HEK293 (cell line): ENCODE measurements around the gene GSTM5.
"Not testable (repeated sequence)": the region's sequence is repeated elsewhere in the genome, so short reads cannot be mapped to it uniquely, and the experiment has no call there.

Source experiments
- CTCF ChIA-PET: fragments of 350-600 bp; formaldehyde crosslinking; extraction: SDS; loops from one replicate; lab custom pipeline; 2021; ENCODE audit warnings: antibody characterized with exemption; lab: Yijun Ruan, JAX
- POLR2A ChIA-PET: fragments of 300-600 bp; formaldehyde crosslinking; extraction: SDS; loops from one replicate; lab custom pipeline; 2020; ENCODE audit warnings: antibody characterized with exemption, inconsistent platforms; lab: Yijun Ruan, JAX
- H3K27ac ChIP-seq: fragments of 200-500 bp; sonication (Bioruptor generic); 2 replicates; pipeline ENCODE4 v1.5.1; 2014; ENCODE audit warnings: low read depth, low read length, control low read depth, inconsistent platforms; ENCODE audit errors: extremely low read depth
- H3K36me3 ChIP-seq, 2 experiments: fragments of 200-500 bp in 1 of 2; sonication (Bioruptor generic) in 1 of 2; 1 replicate in 1 of 2; 2 replicates in 1 of 2; pipeline ENCODE4 v1.5.1; 2014 to 2017; ENCODE audit warnings: inconsistent platforms in 2 of 2, low read length in 2 of 2; ENCODE audit not compliant: control insufficient read depth in 2 of 2, insufficient read depth in 1 of 2
- H3K4me1 ChIP-seq: fragments of 200-500 bp; sonication (Bioruptor generic); 2 replicates; pipeline ENCODE4 v1.5.1; 2014; ENCODE audit warnings: mild to moderate bottlenecking, low read length, inconsistent platforms; ENCODE audit not compliant: control insufficient read depth, insufficient read depth
- H3K4me3 ChIP-seq: 2 replicates; pipeline ENCODE4 v1.5.1; 2011; ENCODE audit warnings: low read depth, mild to moderate bottlenecking, control low read depth, low read length, moderate library complexity
- H3K9me3 ChIP-seq: fragments of 200-500 bp; sonication (Bioruptor generic); 2 replicates; pipeline ENCODE4 v1.5.1; 2014; ENCODE audit warnings: low read depth, low read length, inconsistent platforms; ENCODE audit not compliant: control insufficient read depth, insufficient read depth
- GFI1B ChIP-seq: fragments of 450-650 bp; formaldehyde crosslinking; IDR thresholded peaks from 2 replicates; pipeline ENCODE4 v1.5.1; 2016; ENCODE audit warnings: missing biosample characterization, missing genetic modification characterization
- KLF1 ChIP-seq: fragments of 450-650 bp; formaldehyde crosslinking; IDR thresholded peaks from 2 replicates; pipeline ENCODE4 v1.5.1; 2016; ENCODE audit warnings: missing biosample characterization, missing genetic modification characterization
- SCRT2 ChIP-seq: fragments of 450-650 bp; formaldehyde crosslinking; IDR thresholded peaks from 2 replicates; pipeline ENCODE4 v1.5.1; 2016; ENCODE audit warnings: missing biosample characterization, missing genetic modification characterization
- ZIC2 ChIP-seq: fragments of 450-650 bp; formaldehyde crosslinking; IDR thresholded peaks from 2 replicates; pipeline ENCODE4 v1.5.1; 2016; ENCODE audit warnings: missing biosample characterization, missing genetic modification characterization
- ZNF416 ChIP-seq: fragments of 450-650 bp; formaldehyde crosslinking; IDR thresholded peaks from 2 replicates; pipeline ENCODE4 v1.5.1; 2016; ENCODE audit warnings: missing biosample characterization, missing genetic modification characterization
- ZNF433 ChIP-seq: fragments of 450-650 bp; formaldehyde crosslinking; IDR thresholded peaks from 2 replicates; pipeline ENCODE4 v1.5.1; 2016; ENCODE audit warnings: missing biosample characterization, missing genetic modification characterization, low read depth
- ZNF555 ChIP-seq: fragments of 450-650 bp; formaldehyde crosslinking; conservative IDR thresholded peaks from 2 replicates; pipeline ENCODE4 v1.5.1; 2017; ENCODE audit warnings: missing biosample characterization, mild to moderate bottlenecking, missing genetic modification characterization, inconsistent platforms
- ZNF596 ChIP-seq: fragments of 450-650 bp; IDR thresholded peaks from 2 replicates; pipeline ENCODE4 v1.5.0; 2018; ENCODE audit warnings: missing biosample characterization, mild to moderate bottlenecking, missing genetic modification characterization, moderate library complexity
- ZNF777 ChIP-seq: fragments of 450-650 bp; formaldehyde crosslinking; IDR thresholded peaks from 2 replicates; pipeline ENCODE4 v1.5.1; 2017; ENCODE audit warnings: missing biosample characterization, missing genetic modification characterization, borderline replicate concordance
- ZNF792 ChIP-seq: fragments of 450-650 bp; formaldehyde crosslinking; IDR thresholded peaks from 2 replicates; pipeline ENCODE4 v1.5.1; 2016; ENCODE audit warnings: missing biosample characterization, missing genetic modification characterization
- TF ChIP-seq, protein P1 (sequence below): fragments of 450-650 bp; formaldehyde crosslinking; IDR thresholded peaks from 2 replicates; pipeline ENCODE4 v1.5.1; 2017; ENCODE audit warnings: missing biosample characterization, missing genetic modification characterization
- TF ChIP-seq, protein P2 (sequence below): fragments of 450-650 bp; formaldehyde crosslinking; IDR thresholded peaks from 2 replicates; pipeline ENCODE4 v1.5.1; 2017; ENCODE audit warnings: missing biosample characterization, missing genetic modification characterization

GSTM5 gene

DNA sequence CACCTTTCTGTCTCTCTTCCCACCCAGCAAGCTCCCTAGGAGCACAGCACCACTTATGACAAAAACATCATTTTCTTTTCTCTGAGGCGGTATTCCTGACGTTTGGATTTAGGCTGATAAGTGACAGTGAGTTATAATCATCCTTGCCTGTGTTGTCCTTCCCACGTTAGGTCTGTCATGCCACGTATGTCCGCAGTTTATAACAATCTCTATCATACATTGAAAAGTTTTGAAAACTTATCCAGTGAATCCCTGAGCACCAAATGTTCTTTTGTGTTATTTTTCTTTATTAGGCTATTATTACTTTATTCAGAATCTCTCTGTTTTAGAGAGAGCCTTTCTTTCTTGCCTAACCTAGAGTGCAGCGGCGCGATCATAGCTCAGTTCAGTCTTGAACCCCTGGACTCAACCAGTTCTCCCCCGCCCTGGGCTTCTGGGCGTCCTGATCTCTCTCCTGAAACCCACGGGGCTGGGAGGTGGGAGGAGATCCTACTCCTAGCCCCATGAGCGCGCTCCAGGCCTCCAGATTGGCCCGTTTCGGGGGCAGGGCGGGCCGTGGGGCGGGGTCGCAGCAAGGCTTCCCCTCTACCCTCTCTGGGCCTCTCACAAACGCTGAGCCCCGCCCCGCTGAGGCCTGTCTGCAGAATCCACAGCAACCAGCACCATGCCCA is 44.5 kb upstream of the GSTM5 start, which contains the start of gene GSTM2:
Gene GSTM2, plus strand, starts transcription at position 606 of the 671 bp plus-strand sequence. Its CDS starts 59 bp downstream, at position 665.
- H3K4me3 ChIP-seq = no peak within 1 kb of the TSS
- H3K9me3 ChIP-seq = no peaks in the 10 kb centered on the region
- ChIA-PET CTCF (interaction anchor here (1.4 kb wide), 1 partner anchor 27 kb away, joined by 5 read pairs; no protein-coding TSS in a partner anchor), POLR2A (no interaction called here)
- no peaks in the 10 kb centered on the region for H3K4me1 ChIP-seq
- H3K36me3 ChIP-seq = peaks cover 0 to 7% of the 10 kb centered on the region in 2 experiments; a peak in 1 of 3 replicates
- no peak within 1 kb of the TSS for H3K27ac ChIP-seq
- peak; percentile 17; the same call in 1 of the 2 replicates for TF ChIP-seq KLF1 (tag by site-specific recombination)
- TF ChIP-seq, protein P1, sequence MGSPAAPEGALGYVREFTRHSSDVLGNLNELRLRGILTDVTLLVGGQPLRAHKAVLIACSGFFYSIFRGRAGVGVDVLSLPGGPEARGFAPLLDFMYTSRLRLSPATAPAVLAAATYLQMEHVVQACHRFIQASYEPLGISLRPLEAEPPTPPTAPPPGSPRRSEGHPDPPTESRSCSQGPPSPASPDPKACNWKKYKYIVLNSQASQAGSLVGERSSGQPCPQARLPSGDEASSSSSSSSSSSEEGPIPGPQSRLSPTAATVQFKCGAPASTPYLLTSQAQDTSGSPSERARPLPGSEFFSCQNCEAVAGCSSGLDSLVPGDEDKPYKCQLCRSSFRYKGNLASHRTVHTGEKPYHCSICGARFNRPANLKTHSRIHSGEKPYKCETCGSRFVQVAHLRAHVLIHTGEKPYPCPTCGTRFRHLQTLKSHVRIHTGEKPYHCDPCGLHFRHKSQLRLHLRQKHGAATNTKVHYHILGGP (tag by site-specific recombination) = no peak

DNA sequence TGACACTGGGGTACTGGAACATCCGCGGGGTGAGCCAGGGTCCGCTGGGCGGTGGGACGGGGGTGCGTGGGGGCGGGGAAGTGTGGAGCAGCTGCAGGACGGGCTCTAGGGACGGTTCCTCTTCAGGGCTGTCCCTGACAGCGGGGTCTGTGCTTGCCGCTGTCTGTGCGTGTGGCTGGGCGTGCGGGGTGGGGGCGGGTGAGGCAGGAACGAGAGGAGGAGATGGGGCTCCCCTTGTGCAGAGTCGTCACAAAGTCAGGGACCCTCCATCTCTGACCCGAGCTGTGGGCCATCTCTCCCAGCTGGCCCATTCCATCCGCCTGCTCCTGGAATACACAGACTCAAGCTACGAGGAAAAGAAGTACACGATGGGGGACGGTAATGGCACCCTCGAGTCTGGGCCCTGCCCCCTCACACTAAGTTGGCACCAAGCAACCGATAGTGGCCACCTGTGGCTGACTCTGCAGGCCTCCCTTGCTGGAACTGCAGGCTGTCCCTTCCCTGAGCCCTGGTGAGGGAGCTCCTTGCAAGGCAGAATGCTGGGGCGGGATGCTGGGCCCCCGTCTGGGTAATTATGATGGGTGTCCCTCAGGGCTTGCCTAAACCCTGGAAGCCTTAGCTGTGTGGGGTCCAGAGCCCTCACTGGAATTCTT is 43.8 kb upstream of the GSTM5 start:
- CTCF ChIA-PET = interaction anchor here (1.4 kb wide), 1 partner anchor 28 kb away, joined by 5 read pairs; no protein-coding TSS in a partner anchor
- H3K4me1 ChIP-seq = no peaks in the 10 kb centered on the region
- no peak overlapping the region for H3K27ac ChIP-seq
- peaks cover 0 to 7% of the 10 kb centered on the region in 2 experiments; a peak in 1 of 3 replicates for H3K36me3 ChIP-seq
- POLR2A ChIA-PET = no interaction called here
- no peak overlapping the region for H3K4me3 ChIP-seq
- H3K9me3 ChIP-seq = no peaks in the 10 kb centered on the region
- TF ChIP-seq ZIC2 (tag by site-specific recombination) (peak; percentile 39; the same call in 1 of the 2 replicates), GFI1B (tag by site-specific recombination) (no peak), SCRT2 (peak; percentile 51)

DNA sequence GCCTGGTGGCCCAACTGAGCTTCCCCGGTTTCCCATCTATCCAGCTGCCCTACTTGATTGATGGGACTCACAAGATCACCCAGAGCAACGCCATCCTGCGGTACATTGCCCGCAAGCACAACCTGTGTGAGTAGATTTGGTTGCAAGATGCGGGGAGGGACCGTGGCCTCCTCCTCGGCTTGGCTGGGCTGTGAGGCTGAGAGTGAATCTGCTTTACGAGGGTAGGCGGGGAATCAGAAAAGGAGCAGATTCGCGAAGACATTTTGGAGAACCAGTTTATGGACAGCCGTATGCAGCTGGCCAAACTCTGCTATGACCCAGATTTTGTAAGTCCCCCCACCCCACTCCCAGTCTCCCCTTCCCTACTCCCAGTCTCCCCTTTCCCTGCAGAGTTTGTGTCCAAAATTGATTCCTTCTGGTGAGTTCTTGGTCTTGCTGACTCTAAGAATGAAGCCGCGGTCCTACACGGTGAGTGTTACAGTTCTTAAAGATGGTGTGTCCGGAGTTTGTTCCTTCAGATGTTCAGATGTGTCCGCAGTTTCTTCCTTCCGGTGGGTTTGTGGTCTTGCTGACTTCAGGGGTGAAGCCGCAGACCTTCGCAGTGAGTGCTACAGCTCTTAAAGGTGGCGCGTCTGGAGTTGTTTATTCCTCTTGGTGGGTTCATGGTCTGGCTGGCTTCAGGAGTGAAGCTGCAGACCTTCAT is 42.7 kb upstream of the GSTM5 start:
- Histone ChIP-seq H3K27ac (no peak overlapping the region), H3K9me3 (no peaks in the 10 kb centered on the region), H3K4me1 (no peaks in the 10 kb centered on the region), H3K36me3 (peaks cover 0 to 7% of the 10 kb centered on the region in 2 experiments; a peak in 1 of 3 replicates), H3K4me3 (no peak overlapping the region)
- TF ChIP-seq ZNF416 = no peak
- POLR2A ChIA-PET = no interaction called here
- CTCF ChIA-PET = no interaction called here

DNA sequence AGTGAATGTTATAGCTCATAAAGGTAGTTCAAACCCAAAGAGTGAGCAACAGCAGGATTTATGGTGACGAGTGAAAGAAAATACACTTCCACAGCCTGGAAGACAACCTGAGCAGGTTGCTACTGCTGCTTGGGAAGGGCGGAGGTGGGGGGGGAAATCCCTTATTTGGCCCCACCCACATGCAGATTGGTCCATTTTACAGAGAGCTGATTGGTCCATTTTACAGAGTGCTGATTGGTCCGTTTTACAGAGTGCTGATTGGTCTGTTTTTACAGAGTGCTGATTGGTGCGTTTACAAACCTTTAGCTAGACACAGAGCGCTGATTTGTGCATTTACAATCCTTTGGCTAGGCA is 42.1 kb upstream of the GSTM5 start:
- POLR2A ChIA-PET, H3K27ac ChIP-seq, H3K4me1 ChIP-seq, H3K4me3 ChIP-seq, H3K9me3 ChIP-seq, CTCF ChIA-PET, H3K36me3 ChIP-seq: not testable (repeated sequence)

DNA sequence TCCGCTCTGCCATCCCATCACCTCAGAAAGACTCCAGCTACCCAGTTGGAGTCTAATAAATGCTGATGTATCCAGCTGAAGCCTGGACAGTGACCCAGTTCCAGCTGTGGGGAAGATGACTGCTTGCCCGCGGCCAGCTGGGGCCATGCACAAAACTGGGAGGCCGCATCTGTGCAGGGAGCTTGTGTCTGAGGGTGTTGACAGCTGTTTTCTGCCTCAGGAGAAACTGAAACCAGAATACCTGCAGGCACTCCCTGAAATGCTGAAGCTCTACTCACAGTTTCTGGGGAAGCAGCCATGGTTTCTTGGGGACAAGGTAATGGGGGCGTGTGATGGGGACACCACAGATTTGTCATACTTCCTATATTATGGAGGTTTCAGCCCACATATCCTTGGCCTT is 41.0 kb upstream of the GSTM5 start:
- H3K27ac ChIP-seq = no peak overlapping the region
- ChIA-PET POLR2A (no interaction called here), CTCF (interaction anchor here (1.0 kb wide), 1 partner anchor 31 kb away, joined by 5 read pairs; no protein-coding TSS in a partner anchor)
- peaks cover 0 to 7% of the 10 kb centered on the region in 2 experiments; a peak in 1 of 3 replicates for H3K36me3 ChIP-seq
- no peaks in the 10 kb centered on the region for H3K9me3 ChIP-seq
- no peaks in the 10 kb centered on the region for H3K4me1 ChIP-seq
- TF ChIP-seq, protein P2, sequence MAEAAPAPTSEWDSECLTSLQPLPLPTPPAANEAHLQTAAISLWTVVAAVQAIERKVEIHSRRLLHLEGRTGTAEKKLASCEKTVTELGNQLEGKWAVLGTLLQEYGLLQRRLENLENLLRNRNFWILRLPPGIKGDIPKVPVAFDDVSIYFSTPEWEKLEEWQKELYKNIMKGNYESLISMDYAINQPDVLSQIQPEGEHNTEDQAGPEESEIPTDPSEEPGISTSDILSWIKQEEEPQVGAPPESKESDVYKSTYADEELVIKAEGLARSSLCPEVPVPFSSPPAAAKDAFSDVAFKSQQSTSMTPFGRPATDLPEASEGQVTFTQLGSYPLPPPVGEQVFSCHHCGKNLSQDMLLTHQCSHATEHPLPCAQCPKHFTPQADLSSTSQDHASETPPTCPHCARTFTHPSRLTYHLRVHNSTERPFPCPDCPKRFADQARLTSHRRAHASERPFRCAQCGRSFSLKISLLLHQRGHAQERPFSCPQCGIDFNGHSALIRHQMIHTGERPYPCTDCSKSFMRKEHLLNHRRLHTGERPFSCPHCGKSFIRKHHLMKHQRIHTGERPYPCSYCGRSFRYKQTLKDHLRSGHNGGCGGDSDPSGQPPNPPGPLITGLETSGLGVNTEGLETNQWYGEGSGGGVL (tag by site-specific recombination) = no peak
- TF ChIP-seq ZNF792 (tag by site-specific recombination) (no peak), ZNF433 (tag by site-specific recombination) (no peak), ZNF596 (no peak), ZNF777 (tag by site-specific recombination) (no peak), ZNF555 (no peak)
- no peak overlapping the region for H3K4me3 ChIP-seq

DNA sequence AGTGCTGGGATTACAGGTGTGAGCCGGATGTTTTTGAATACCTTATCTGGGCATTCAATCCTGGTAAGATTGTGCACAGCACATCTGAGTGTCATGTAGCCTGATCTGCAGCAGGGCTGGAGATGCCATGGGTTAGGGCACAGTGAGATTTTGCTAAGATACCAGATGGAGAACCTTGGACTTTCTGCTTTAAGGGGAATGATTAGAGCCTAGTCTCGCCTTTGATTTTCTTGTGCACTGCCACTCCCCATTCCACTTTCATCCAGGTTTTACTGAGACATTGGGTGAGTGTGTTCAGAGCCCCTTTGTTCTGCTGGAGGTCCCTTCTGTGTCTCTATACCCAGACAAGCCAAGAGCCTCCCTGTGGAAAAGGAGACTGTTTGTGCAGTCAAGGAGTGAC is 38.2 kb upstream of the GSTM5 start:
- H3K27ac ChIP-seq, H3K4me3 ChIP-seq, H3K9me3 ChIP-seq, H3K4me1 ChIP-seq, CTCF ChIA-PET, H3K36me3 ChIP-seq, POLR2A ChIA-PET: not testable (repeated sequence)
